Measurements from ENCODE around the gene RPL6.
"Not testable (repeated sequence)": the region's sequence is repeated elsewhere in the genome, so short reads cannot be mapped to it uniquely, and the experiment has no call there.

Gene RPL6

DNA sequence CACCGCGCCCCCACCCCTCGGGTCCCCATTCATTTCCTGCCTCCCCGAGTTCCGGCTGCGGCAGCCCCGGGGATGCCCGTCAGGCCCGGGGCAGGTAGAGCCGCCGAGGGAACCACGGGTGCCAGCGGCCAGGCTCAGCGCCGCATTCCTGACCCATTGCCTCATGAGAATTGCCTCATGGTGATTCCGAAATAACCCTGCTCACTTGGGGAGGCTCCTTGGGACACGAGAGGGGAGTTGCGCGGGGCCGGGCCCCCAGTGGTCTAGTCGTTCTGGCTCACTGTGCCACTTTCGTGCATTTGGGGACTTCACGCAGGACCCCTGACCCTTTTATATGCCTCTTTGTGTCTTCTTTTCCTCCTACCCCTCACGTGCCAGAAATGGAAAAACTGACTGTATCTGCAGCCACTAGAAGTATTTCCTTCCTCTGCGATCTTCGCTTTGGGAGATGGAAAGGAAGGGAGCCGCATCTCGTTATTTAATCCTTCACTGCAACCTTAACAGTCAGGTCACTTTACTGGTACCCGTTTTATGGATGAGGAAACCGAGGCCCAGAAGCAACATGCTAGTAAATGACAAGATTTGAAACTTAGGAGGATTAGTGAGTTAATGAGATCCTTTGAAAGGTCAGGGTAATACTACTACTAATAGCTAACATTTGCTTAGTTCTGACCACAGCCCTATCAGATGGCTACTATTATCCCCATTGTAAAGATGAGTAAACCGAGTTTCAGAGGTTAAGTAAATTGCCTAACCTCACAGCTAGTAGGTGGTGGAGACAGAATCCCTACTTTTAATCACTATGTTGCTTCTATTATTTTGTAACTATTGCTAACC, 10.1 kb upstream of the RPL6 start:
- DNase-seq, result peak; percentile 49

- DNase-seq, result peak; percentile 84
Observed at GRCh38 chr12:112418608-112419296, 9.3 kb upstream of the RPL6 start, which contains the start of gene PTPN11. PTPN11 (plus strand) TSS chr12:112418947; CDS start chr12:112419112, 165 bp downstream.

- no peak for DNase-seq
Observed at GRCh38 chr12:112418273-112418607, 8.8 kb upstream of the RPL6 start.

DNA sequence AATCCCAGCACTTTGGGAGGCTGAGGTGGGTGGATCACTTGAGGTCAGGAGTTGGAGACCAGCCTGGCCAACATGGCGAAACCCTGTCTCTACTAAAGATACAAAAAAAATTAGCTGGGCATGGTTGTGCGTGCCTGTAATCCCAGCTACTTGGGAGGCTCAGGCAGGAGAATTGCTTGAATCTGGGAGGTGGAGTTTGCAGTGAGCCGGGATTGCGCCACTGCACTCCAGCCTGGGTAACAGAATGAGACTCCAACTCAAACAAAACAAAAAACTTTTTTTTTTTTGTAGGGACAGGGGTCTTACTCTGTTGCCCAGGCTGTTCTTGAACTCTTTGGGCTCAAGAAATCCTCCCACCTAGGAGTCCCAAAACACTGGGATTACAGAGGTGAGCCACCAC, 6.1 kb upstream of the RPL6 start:
- DNase-seq, result not testable (repeated sequence)

DNA sequence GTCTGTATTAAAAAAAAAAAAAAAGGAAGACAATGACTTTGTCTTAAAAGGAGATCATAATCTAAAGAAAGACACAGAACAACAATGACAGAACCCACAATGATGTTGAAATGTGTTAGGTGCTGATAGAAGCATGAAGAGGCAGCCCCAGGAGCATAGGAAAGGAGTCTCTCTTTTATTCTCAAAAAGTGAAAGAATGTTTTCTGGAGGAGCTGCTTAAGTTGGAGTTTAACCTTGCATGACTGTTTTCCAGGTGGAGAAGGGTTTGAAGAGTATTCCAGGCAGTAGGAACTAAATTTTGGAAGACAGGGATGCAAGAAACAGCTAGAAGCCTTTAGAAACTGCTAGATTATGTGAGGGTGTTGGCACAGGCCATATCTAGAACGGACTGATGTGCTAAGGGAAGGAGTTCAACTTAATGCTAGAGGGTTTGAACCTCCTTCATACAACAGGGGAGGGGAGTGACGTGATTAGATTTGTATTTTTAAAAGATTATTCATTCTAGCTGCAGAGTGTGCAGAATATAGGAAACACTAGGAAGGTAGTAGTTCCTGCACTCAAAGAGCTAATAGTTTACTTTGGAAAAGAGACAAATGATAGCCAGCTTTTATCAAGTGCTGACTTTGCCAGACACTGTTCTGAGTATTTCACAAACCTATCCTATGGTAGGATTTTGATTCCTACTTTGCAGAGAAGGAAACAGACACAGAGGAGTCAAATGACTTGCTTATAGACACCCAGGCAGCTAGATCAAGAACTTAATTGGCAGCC, 4.6 kb upstream of the RPL6 start:
- no peak for DNase-seq

DNA sequence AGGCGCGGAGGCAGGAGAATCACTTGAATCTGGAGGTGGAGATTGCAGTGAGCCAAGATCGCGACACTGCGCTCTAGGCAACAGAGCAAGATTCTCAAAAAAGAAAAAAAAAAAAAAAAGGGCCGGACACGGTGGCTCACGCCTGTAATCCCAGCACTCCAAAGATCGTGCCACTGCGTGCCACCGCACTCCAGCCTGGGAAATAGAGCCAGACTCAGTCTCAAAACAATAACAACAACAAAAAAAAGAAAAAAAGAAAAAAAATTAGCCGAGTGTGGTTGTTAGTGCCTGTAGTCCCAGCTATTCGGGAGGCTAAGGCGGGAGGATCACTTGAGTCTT, 470 bp upstream of the RPL6 start:
- no peak for DNase-seq

DNA sequence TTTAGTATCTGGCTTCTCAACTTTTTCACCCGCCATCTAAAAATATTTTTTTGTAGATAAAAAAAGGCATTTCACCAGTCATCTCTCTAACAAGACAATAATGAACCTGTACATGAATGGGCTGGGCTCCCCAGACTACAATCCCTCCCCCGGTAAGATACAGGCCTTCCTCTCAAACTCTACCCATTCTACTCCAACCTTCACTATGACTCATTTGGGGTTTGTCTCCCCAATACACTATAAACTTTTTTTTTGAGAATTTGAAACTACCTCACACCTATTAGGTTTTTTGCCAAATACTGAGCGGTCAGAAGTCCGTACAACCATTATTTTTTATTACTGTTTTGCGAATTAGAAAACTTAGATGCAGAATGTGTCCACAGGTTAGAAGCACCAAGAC, 784 bp downstream of the RPL6 start:
- no peak for DNase-seq

DNA sequence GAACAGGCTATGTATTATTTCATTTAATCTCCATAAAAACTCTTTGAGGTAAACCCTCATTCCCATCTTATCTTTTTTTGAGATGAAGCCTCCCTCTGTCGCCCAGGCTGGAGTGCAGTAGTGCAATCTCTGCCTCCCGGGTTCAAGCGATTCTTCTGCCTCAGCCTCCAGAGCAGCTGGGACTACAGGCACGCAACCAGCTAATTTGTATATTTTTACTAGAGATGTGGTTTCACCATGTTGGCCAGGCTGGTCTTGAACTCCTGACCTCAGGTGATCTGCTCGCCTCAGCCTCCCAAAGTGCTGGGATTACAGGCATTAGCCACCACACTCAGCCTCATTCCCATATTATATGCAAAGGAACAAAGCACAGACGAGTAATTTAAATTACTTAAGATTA, 1.7 kb downstream of the RPL6 start:
- DNase-seq, result not testable (repeated sequence)

DNA sequence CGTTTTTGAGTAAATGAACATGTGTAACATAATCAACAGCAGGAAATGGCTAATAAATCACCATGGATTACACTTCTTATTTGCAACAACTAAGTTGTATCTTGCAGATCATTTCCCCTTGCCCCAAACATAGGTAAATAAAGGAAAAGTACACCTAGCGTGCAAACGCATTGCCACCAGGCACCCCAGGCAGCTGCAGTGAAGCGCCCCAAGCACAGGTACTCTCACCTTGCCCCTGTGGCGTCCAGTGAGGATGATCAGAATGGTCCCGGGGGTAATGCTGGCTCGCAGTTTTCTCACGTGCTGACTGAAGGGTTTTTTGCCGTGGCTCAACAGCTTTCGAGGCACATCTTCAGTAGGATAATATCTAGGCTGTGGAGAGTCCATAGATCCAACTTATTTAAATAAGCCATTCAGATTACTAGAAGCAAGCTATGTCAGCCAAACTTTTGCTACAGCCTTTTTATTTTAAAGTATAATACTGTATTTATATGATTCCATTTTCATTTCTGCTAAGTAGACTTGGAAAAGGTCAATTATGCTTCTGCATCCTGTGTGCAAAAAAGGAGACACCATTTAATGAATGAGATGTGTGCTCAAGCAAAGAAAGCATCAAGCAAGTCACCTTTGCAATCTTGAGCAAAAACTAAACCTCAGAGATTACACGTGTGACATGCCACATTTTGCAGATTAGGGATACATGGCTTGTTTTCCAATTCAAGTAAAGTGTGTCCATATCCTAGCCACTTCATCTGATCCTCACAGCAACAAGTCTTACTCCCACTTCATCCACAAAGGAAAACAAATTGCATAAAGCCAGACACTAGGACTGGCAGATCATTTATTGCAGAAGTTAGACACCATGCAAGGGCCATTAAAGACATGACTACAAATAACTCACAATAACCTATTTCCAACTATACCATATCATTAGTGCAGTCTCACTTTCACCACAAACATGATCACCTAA, 2.6 kb downstream of the RPL6 start:
- DNase-seq, result no peak

DNA sequence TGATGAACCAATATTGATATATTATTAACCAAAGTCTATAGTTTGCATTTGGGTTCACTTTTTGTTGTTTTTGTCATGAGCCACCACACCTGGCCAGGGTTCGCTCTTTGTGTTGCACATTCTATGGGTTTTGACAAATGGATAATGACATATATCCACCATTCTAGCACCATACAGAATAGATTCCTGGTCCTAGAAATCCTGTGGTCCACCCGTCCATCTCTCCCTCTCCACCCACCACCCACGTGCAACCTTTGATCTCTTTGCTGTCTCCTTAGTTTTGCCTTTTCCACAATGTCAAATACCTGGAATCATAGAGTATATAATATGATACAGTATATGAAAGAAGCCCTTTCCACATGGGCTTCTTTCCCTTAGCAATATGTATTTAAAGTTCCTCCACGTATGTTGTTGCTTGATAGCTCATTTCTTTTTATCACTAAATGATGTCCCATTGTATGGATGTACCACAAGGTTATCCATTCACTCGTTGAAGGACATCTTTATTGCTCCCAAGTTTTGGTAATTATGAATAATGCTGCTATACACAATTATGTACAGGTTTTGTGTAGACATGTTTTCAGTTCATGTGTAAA, 7.4 kb downstream of the RPL6 start:
- no peak for DNase-seq

- no peak for DNase-seq
Observed at GRCh38 chr12:112401054-112401453, 8.4 kb downstream of the RPL6 start.

DNA sequence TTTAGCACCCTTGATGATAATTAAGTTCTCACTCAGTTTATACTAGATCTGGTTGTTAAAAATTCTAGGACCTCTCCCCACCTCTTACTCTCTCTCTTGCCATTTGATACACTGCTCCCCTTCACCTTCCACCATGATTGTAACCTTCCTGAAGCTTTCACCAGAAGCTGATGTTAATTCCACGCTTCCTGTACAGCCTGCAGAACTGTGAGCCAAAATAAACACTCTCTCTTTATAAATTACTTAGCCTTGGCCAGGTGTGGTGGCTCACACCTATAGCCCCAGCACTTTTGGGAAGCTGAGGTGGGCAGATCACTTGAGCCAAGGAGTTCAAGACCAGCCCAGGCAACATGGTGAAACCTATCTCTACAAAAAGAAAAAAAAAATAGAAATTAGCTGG, 16.1 kb downstream of the RPL6 start:
- no peak for DNase-seq

GRCh38 chr12:112389922-112390654, 19.3 kb downstream of the RPL6 start:
- not testable (repeated sequence) for DNase-seq

DNA sequence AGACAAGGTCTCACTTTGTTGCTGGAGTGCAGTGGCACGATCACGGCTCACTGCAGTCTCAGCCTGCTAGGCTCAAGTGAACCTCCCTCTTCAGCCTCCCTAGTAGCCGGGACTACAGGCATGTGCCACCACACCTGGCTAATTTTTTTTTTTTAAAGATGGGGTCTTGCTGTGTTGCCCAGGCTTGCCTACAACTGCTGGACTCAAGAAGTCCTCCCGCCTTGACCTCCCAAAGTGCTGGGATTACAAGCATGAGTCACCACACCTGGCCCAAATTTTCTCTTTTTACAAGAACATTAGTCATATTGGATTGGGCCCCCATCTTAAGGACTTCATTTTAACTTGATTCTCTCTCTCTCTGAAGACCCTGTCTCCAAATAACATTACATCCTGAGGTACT, 20.2 kb downstream of the RPL6 start:
- DNase-seq, result no peak

DNA sequence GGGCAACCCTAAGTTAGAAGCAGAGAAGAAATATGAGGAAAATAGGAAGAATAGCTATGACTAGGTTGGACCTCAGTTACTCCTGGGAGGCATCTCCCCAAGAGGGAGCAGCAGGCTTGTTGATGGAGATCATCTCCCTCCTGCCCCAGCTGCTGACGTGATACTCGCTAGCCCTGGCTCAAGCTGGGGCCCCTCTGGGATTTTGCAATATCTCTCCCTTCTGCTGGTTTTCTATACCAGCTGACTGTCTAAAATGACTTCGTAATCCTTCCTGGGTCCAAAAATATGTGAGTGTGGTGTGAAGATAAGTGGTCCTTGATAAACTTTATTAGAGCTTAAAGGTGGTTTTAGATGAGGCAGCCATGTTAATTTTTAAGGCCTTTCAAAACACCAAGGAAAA, 22.7 kb downstream of the RPL6 start:
- no peak for DNase-seq

DNA sequence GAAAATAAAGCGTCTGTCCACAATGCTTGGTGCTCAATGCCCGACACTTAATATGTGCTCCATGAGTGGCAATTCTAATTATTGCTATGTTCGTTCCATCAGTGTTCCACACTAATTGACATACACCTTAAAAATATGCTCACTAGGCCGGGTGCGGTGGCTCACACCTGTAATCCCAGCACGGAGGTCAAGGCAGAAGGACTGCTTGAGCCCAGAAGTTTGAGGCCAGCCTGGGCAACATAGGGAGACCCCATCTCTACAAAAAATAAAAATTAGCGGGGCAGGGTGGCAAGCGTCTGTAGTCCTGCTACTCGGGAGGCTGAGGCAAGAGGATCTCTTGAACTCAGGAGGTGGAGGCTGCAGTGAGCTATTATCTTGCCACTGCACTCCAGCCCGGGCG, 26.5 kb downstream of the RPL6 start:
- no peak for DNase-seq

DNA sequence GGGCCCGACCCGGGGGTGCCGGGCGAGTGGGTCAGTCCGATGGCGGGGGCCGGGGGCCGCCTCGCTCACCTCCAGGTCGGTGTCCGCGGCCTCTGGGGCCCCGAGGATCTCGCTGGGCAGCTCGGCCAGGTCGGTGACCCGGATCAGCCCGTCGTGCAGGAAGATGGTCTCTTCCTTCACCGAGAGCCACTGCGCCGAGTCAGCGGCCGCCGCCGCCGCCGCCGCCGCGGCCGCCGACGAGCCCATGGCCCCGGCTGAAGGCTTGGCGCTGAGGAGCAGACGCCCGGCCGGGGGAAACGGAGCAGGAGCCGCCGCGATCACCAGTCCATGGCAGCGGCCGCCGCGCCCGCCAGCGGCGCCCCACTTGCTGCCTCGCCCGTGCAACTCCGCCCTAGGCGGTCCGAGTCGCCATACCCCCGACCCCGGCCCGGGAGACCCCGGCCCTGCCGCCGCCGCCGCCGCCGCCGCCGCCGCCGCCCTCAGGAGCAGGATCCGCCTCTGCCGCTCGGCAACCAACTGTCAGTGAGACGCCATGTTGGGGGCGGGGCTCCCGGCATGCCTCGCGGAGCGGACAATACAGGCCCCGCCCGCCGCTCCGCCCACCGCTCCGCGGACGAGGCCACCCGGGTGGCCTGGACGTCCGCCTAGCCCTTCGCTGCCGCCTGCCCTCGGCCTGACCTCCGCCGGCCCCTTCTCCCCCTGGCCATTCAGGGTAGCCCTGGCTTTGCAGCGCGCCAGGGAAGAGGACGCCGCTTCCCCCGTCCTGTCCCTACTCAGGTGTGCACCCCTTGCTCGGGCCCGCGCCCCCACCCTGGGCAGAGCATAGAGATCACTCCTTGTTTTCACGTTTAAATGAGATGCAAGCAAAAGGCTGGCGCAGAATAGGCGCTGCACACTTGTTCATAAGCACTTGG, 27.3 kb downstream of the RPL6 start, which contains the start of gene HECTD4:
HECTD4 (minus strand) TSS at position 549 of the 914 bp plus-strand sequence; CDS start at position 246, 303 bp downstream.
- peak; percentile 94 for DNase-seq

DNA sequence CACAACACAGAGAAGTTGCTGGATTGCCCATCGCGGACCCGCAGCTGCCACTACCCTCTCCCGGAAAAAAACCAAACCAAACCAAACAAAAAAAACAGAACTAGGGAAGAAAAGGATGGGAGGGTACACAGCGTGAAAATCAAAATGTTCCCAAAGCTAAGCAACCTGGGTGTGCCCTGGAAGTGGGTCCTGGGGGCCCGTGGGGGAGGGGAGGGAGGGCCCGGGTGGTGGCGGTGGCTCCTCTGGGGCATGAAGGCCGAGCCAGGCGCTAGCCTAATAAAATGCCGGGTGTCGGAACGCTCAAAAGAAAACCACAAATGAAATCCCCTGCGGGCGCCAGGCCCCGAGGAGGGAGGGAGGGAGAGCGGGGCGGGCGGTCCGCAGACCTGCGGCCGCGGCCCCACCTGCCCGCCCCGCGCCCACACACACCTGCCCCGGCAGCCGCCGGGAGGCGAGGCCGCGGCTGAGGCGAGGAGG, 28.0 kb downstream of the RPL6 start:
- DNase-seq, result no peak

- DNase-seq, result no peak
Observed at GRCh38 chr12:112380663-112381405, 28.6 kb downstream of the RPL6 start.
